NCI-H82 treated with DMSO at 0.1 percent for 48 hours (cell line): Measurements from ENCODE around the gene TENM4.
"Not testable (repeated sequence)": the region's sequence is repeated elsewhere in the genome, so short reads cannot be mapped to it uniquely, and the experiment has no call there.

Source experiments
- DNase-seq: peaks from one replicate; lab custom pipeline; 2025; ENCODE audit not compliant: unreplicated experiment; lab: John Stamatoyannopoulos, UW

Gene TENM4

DNA sequence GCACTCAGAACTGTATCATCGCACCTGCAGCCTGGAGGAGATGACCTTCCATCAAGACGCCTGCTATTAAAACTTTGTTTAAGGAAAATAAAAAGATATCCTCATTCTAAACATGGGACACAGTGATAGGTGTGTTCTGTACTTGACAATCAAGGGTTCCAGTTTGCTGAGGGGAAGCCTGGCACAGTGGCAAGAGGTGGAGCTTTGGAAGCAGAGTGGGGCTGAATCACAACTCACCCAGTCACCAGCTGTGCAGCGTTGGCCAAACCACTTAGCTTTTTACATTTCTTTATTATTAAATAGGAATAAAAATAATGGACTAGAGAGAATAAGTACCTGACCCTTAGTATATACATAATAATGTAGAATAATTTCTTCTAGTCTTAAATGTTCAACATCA is 220.7 kb downstream of the TENM4 start:
- DNase-seq = no peak

DNA sequence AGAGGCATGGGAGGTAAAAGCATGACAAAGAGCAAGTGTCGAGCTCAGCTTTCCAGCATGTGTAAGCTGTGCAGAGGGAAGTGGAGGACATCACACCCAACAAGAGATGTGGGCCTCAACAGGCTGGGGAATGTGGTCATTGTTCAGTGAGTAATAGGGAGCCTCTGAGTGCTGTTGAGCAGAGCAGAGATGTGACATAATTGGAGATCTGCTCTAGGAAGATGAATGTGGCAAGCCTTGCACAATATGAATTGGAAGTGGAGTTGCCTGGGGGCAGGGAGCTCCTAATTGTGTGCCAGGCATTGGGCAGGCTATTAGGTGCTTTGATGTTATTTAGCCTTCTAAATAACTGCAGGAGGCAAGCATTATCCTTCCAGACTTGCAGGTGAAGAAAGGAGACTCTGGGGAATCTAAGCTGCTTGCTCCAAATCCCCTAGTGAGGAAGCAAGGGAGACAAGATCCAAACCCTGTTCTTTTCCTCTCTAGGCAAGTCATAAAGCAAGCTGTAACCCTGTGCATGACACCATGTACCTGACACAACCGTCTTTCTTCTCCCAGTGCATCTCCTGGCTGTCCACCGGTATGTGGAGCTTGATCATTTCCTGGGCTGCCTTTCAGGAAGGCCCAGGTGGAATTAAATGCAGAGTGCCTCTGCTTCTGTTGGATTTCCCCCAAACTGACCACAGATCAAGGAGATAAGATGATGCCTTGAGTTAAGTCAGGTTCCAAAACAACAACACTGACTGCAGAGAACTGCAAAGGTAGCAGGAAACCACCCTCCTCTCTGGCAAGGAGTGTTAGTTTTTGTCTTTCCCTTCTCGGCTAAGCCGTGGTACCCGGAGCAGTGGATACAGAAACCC is 221.4 kb downstream of the TENM4 start:
- DNase-seq = no peak

DNA sequence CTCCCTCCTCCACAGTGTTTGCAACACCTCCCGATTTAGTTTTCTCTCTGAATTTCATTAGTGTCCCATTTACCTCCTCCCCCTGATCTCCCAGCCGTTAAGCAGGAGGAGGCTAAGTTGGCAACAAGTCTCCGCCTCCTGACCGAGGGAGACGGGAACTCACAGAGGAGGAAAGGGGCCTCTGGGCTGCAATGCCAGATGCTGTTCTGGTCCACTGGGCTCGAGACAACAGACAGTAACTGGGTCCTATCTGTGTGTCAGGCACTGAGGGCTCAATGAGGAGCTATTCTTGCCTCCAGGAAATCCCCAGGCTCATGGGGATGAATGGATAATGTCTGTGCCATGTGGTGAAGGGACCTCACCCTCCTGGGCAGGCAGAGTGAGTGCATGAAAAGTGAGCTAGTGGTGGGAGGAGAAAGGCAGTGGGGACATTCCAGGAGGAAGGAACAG is 228.1 kb downstream of the TENM4 start:
- DNase-seq = no peak

DNA sequence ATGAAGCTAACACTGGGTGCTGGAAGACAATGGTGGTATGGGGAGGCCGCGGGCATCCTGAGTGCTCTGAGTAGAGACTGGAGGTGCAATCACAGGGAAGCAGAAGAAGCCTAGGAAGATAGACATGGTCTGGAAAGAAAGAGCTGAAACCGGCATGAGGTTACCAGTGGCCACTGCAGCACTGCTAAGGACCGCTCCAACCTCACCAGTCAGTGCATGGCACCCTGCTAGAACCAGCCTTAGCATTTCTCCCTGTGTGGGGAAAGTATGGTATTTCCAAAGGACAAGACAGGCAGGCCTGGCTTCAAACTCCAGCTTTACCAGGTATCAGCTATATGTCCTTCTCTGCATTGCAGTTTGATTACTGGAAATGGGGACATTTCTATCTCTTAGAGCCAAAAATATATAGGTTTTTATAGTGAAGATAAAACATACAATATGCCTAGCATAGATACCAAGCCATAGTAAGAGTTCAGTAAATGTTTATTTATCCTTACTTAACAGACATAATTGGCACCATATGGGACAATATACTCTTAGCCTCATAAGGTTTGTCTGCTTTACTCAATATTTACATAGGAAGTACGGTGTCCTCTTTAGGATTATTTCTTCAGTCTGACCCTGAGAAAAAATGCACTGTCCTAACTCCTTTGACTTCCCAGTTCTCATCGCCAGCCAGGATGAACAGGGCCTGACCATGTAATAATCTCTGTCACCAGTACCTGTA is 231.1 kb downstream of the TENM4 start:
- no peak for DNase-seq

DNA sequence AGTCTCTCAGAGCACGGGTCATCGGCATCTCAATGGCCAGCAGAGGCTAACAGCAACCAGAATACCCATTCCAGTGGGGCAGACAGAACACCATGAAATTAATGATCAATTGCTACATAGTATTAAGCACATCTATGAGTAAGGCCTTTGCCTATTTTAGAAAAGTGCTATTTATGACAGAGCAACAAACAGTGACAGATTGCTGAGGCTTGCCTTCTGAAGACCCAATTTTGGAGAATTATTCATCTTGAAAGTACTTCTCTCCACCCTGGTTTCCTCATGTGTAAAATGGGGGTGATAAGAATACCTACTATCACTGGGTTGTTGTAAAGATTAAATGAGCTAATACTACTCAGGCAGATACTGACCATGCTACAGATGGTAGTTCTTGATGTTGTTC is 232.7 kb downstream of the TENM4 start:
- no peak for DNase-seq

DNA sequence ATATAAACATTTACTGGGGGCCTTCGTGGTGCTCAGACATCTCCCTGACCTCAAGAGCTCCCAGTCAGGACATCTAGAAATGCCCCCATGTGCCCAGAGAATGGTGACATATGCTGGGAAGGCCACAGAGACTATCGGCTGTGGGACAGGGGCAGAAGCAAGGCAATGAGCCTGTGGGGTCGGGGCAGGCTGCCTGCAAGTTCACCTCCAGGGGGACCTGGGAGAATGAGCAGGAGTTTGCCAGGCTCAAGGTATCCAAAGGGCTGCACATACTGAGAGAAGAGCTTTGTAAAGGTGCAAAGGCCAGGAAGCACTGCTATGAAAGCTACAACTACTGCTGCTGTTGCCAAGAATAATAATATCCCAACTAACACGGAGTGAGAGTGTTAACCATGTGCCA is 233.9 kb downstream of the TENM4 start:
- no peak for DNase-seq

DNA sequence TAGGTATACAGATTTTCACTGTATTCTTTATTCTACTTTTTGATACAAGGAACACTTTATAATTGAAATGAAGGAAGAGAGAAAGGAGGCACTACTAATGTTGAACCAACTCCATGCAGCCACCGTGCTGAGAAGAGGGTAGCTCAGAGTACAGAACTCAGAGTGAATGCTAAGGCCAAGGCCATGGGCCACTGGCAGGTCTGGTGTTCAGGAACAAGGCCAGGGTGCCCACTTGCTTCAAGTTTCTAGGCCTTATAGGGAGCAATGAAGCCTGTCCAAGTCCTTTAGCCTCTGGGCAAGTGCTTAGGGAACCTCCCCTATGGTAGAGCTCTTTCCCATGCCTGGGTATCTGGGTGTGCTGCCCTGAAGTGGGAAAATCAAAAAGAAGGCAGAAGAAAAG is 235.0 kb downstream of the TENM4 start:
- DNase-seq = no peak

DNA sequence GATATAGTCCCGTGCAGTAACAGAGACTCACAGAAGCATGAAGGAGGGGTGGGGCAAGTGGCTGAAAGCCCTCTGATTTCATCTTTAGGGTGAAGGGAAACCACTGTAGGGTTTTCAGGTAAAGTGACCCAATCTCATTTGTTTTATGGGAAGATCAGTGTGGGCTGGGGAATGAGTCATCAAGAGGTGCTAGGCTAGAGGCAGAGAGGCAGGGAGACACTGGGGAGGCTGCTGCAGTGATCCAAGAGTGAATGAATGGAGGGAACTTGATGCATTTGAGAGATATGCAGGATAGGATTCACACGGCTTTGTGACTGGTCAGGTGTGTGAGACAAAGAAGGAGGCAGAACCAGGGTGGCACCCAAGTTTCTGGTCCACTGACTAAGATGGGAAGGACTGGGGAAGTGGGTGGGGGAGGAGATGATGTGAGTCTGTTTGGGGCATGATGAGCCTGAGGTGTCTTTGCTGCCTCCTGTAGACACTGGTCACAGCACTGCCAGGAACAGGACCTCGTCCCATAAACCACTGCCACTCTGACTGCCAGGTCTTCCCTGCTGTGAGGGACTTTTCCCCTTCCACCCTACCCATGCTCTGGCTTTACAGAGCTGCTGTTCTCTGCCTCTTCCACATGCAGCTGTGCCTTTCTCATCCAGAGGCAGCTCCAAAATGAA is 239.0 kb downstream of the TENM4 start:
- DNase-seq = no peak

DNA sequence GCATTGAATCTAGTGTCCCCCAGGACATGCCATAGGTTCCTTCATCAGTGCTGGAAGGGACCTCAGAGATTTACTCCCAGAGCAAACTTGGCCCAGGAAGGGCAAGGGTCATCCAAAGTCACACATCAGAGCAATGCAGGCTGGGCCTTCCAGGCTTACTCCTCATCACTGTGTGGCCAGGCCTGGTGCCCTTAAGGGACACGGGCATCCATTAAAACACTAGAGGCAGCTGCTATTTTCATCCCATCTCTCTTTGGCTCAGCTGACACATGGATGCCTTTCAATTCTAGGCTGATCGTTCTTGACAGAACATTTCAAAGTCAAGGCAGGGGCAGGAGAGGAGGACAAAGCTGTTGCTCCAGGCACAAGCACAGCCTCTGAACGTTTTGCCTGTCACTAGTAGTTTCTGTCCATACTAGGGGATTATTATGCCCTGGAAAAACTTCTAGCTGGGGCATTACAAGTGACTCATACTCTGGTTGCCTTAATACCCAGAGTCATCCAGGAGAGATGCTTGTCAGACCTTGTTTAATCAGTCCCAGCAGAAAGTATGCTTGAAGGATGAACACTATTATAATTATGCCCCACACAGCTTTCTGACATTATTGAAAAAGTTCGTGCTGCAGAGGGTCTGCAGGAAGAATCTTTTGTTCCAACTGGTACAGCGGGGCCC is 240.3 kb downstream of the TENM4 start:
- no peak for DNase-seq

DNA sequence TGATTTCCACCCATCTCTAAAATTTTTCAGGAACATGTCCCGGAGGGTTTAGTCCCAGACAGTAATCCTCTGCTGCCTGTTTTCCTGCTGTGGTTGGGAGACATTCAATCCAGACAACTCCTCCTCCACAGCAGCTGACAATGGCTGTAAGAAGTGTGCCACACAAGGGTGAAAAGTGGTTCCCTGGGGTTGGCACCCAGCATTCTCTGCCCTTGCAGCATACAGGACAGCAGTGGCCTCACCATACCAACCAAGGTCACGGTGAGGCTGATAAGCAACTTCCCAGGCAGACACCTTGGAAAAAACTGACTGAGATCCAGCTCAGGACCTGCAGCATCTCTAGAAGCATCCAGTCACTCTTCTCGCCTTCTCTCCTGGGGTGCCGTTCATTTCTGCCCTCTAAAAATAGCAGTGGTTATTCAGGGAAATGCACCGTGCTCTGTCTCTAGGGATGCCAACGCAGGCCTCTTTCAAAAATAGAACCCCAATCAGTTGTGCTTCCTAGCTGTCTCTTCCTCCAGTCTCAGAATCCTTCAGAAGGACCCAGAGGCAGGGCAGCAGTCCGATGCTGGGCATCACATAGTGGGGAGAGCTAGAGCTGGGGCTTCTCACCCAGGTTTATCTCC is 241.0 kb downstream of the TENM4 start:
- DNase-seq = no peak

DNA sequence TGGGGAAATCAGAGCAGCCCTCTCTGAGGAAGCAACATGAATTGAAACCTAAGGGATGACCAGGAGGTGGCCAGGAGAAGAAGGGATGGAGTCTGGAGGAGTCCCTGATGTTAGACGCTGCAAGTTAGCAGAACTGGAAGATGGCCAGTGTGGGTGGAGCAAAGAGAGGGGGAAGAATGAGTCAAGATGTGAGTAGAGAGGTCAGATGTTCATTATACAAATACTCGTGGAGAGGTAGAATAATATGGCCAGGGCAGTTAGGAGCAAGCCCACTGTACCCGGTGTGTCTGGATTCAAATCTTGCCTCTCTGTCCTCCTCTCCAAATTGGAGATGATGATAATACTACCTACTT is 242.0 kb downstream of the TENM4 start:
- no peak for DNase-seq

DNA sequence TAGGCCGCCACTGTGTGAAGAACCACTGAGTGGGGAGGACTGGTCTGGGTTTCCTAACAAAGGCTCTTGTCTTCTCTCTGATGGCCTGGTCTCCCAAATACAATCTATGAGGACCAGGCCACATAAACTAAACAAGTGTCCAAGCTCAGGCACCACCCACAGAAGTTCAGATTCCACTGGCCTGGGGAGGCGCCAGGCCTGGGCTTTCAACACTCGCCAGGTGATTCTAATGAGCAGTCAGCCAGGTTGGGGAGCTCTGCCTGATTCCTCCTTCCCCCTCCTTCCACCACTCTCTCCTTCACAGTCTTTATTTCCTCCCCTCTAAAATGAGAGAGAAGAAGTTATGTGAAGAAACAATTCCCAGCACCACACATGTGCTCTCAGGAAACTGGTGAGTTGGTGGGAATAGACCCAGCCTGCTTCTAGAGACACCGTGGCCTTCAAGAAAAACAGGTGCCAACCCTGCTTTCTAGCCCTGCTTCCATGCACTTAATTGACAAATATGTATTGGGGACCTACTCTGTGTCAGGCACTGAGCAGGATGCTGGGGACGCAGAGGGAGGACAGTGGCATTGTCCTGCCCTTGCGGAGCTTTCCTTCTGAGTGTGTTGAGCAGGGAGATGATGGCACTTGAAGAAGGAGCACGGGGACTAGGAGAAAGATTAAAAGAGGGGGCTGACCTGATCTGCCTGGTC is 242.5 kb downstream of the TENM4 start:
- DNase-seq = no peak

DNA sequence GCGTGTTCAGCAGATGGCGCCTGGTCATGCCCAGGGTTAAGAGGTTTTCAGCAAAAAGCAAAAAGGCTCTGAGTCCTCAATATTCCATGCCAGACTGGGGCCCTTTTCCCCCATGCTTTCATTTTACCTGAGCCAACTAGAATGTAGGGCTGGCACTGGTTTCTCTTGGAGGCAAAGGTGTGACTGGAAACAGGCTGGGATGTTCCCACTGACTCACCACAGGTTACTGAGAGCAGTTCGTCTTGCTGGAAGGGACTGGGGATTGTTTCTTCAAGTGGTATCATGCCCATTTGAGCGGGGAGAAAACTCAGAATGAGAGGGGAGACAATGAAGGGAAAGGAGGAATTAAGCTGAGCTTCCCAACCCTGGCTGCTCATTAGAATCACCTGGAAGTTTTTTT is 243.9 kb downstream of the TENM4 start:
- no peak for DNase-seq

DNA sequence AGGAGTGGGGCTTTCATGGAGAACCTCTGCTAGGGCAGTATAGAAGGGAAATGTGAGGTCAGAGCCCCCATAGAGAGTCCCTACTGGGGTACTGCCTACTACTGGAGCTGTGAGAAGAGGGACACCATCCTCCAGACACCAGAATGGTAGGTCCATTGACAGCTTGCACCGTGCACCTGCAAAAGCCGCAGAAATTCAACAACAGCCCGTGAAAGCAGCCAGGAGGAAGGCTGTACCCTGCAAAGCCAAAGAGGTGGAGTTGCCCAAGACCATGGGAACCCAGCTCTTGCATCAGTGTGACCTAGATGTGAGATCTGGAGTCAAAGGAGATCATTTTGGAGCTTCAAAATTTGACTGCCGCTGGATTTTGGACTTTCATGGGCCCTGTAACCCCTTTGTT is 245.6 kb downstream of the TENM4 start:
- no peak for DNase-seq

DNA sequence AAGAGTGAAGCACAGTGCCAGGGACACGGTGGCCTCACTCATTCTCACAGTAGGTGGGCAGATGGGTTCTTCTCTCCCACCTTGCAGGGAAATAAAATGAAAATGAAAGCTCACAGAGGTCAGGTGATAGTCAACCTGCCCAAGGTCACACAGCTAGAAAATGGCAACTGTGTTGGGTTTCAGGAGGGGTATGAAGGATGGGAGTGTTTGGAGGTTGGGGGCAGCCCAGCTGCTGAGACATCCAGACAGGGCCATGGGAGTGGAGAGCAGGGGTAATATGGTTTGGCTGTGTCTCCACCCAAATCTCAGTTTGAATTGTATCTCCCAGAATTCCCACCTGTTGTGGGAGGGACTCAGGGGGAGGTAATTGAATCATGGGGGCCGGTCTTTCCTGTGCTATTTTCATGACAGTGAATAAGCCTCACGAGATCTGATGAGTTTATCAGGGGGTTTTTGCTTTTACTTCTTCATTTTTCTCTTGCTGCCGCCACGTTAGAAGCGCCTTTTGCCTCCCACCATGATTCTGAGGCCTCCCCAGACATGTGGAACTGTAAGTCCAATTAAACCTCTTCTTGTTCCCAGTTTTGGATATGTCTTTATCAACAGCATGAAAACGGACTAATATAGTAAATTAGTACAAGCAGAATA is 247.0 kb downstream of the TENM4 start:
- DNase-seq = no peak

DNA sequence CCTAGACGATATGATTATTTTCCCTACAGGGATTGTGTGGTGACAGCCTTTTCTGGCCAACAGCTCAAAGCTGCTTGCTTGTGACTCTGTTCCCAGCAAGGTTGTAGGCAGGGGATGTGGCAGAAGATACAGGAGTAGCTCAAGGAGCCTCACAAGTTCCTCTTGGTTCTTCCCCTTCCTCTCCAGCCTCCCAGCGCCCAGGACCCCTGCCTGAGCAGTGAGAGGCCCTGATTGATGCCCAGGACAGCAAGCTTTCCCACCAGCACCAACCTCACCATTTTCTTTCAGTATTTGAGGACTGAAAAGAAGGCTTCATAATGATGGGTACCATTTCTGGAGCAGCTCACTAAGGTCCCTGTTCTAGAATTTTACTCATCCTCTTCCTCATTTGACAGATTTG is 248.0 kb downstream of the TENM4 start:
- DNase-seq = no peak

DNA sequence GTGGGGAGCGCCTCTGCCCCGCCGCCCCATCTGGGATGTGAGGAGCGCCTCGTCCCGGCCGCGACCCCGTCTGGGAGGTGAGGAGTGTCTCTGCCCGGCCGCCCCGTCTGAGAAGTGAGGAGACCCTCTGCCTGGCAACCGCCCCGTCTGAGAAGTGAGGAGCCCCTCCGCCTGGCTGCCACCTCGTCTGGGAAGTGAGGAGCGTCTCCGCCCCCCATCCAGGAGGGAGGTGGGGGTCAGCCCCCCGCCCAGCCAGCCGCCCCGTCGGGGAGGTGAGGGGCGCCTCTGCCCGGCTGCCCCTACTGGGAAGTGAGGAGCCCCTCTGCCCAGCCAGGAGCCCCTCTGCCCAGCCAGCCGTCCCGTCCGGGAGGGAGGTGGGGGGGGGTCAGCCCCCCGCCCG is 249.1 kb downstream of the TENM4 start:
- not testable (repeated sequence) for DNase-seq

DNA sequence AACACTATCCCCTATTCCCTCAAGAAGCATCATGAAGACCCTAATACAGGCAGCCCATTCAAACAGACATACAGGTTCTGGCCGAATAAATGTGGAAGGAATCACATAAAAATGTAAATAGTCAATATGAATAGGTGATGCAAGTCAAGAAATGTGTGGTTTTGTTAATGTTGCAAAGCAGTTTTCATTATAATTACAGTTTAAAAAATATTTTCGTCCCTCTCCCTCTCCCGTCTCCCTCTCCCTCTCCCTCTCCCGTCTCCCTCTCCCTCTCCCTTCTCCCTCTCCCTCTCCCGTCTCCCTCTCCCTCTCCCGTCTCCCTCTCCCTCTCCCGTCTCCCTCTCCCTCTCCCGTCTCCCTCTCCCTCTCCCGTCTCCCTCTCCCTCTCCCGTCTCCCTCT is 250.3 kb downstream of the TENM4 start:
- DNase-seq = not testable (repeated sequence)

DNA sequence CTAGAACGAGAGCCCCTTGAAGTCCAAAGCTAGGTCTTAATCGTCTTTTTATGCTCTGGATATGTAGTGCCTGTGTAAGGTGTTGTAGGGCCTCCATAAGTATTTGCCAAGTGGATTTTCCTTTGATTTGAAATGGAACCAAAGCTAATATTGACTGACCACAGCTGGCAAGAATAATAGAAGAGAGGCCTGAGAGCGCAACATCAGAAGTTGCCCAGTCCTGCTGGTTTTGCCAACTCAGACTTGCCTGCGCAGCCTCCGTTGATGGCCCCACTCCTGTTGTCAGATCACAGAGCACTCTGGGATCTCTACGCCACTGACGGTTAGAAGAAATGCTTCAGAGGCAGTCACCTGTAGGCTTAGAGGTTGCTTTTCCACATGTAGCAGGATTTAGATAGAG is 251.2 kb downstream of the TENM4 start:
- no peak for DNase-seq

DNA sequence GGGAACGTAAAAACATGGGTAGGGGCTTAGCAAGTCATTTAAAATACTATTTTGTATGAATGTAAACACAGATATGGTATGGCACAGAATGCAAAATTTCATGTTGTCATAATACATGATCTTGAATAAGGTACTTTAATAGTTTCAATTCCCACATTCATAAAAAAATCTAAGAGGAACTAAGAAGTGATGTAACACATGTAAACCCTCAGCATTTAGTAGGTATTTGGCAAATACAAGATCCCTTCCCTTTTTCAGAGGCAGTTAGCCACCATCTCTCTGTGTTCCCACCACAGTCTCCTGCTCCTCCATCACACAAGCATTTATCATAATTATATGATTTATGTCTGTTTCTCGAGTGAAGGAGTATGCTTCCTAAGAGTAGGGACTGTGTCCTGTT is 251.8 kb downstream of the TENM4 start:
- DNase-seq = no peak
